AG10803 (cell line): Measurements from ENCODE around the gene NRIP1.
A peak's percentile ranks its signal among the peaks of the same experiment; 100 is the strongest.

ENCODE experiments used
- DNase-seq: peaks from one replicate; pipeline ENCODE4 v3.0.0; 2010; ENCODE audit warnings: low read depth
- H3K4me3 ChIP-seq: 2 replicates; pipeline ENCODE4 v1.5.1; 2011; ENCODE audit warnings: mild to moderate bottlenecking, low read length, control low read depth
- TF ChIP-seq, protein P1 (sequence below): conservative IDR thresholded peaks from 2 replicates; pipeline ENCODE4 v1.5.1; 2011; ENCODE audit warnings: mild to moderate bottlenecking, low read length, control low read depth, inconsistent platforms

NRIP1 gene

DNA sequence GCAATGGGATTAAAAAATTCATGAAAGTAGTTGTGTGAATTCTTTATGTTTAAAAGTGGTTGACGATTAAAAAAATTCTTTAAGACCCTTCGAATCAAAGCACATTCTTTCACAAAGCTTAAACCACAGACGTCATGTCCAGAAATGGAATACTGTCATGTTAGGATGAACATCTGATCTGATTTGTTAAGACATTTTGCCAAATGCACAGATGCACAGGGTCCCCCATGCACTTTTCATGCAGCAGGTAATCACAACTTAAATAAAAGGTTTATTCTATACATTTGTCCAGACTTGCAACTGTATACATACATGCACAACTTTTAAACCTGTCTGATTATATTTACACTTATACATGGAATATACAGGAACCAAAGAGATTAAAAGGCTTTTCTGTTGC is 103.3 kb downstream of the NRIP1 start:
- H3K4me3 ChIP-seq: no peak overlapping the region
- TF ChIP-seq, protein P1, sequence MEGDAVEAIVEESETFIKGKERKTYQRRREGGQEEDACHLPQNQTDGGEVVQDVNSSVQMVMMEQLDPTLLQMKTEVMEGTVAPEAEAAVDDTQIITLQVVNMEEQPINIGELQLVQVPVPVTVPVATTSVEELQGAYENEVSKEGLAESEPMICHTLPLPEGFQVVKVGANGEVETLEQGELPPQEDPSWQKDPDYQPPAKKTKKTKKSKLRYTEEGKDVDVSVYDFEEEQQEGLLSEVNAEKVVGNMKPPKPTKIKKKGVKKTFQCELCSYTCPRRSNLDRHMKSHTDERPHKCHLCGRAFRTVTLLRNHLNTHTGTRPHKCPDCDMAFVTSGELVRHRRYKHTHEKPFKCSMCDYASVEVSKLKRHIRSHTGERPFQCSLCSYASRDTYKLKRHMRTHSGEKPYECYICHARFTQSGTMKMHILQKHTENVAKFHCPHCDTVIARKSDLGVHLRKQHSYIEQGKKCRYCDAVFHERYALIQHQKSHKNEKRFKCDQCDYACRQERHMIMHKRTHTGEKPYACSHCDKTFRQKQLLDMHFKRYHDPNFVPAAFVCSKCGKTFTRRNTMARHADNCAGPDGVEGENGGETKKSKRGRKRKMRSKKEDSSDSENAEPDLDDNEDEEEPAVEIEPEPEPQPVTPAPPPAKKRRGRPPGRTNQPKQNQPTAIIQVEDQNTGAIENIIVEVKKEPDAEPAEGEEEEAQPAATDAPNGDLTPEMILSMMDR: no peak

DNA sequence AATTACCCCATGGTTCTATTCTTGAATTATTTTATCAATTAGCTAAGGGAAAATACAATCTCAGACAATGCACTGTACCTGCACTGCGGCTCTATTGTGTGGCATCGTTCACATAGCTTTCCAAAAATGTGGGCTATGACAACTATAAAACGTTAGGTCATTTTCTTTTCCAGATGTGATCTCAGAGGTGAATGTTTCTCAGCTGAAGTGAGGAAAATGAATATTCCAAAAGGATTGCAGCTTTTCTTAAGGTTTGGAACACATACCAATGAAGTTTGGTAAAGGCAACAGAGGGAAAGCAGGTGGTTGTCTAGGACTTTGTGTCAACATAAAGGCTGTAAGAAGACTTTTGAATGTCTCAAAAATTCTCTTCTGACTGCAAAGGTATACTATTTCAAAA is 105.5 kb downstream of the NRIP1 start:
- H3K4me3 ChIP-seq: no peak overlapping the region
- peak; percentile 44 for DNase-seq
- TF ChIP-seq, protein P1: no peak

More for the DNA sequence above, 103.3 kb downstream of the NRIP1 start:
- DNase-seq: no peak

DNA sequence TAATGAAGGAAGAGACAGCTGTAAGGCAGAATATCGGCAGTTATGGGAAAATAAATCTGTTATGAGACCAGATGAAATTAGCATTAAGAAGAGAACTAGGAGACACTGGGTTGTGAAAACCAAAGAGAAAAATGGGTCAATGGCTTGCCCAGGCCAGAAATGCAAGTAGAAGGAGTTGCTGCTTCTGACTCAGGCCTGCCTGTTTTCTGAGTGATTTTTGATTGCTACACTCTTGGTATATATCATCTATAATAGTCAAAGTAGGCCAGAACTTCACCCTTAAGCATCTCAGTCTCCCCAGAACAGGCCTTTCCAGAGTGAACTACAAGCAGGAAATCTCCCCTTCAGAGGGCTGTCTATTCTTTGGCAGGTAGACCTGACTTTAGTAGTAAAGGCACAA is 107.0 kb downstream of the NRIP1 start:
- TF ChIP-seq, protein P1: no peak
- H3K4me3 ChIP-seq: no peak overlapping the region
- DNase-seq: peak; percentile 12

DNA sequence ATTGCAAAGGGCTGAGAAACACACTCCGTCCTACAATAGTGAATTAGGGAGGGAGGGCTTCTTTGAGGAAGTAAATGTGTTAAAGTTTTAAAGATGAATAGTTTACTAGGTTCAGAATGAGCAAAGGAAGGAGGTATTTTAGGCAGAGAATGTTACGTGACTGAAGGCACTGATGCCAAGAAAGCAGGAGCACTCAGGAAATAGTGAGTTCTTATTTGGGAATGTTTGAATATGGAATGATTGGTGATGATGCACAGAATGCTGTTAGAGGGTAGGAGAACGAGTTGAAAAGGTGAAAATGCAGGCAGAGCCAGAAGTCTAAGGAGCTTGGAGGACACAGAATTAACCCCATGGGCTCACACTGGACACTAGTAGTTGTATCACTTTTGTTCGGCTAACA is 108.0 kb downstream of the NRIP1 start:
- DNase-seq: peak; percentile 70
- TF ChIP-seq, protein P1: no peak

DNA sequence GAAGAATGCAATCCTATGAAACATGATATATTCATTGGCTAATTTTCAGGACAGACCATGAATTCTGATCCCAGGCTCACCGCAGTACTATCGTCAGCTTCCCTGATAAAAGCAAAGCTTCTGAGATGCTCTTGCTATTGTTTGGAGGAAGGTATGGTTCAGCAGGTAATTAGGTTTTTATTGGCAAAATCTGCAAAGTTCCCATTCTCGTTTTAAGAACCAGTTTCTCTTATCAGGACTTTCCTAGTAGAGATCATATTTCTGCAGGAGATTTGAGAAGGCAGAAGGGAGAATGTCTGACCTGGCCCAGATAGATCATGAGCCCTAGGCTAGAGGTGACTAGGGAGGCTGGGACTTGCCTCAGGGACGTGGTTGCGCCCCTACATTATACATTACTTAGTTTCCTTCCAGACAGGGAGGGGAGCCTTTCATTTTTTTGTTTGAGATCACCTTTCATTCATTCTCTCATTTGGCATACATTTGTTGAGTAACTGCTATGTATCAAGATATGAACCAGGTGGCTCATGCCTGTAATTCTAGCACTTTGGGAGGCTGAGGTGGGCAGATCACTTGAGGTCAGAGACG is 108.8 kb downstream of the NRIP1 start:
- no peak for DNase-seq
- H3K4me3 ChIP-seq: no peak overlapping the region
- TF ChIP-seq, protein P1: no peak

More for the DNA sequence above, 108.0 kb downstream of the NRIP1 start:
- no peak overlapping the region for H3K4me3 ChIP-seq

DNA sequence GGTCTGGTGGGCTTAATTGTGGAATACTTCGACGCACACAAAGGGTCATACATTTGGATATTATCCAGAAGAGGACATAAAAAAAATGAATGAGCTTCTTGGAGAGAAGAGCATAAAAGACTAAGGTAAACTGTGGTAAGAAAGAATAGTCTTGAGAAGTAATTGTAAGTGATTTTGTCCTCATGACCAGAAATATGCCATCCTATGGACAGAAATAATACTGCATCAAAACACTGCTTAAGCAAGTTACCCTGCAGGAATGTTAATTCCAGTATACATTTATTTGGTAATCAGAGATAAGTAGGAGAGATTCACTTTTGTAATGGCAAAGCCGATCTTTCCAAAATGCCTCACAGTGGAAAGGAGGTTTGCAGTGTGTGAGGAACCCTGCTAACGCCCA is 111.9 kb downstream of the NRIP1 start:
- DNase-seq: no peak
- H3K4me3 ChIP-seq: no peak overlapping the region
- TF ChIP-seq, protein P1: no peak

DNA sequence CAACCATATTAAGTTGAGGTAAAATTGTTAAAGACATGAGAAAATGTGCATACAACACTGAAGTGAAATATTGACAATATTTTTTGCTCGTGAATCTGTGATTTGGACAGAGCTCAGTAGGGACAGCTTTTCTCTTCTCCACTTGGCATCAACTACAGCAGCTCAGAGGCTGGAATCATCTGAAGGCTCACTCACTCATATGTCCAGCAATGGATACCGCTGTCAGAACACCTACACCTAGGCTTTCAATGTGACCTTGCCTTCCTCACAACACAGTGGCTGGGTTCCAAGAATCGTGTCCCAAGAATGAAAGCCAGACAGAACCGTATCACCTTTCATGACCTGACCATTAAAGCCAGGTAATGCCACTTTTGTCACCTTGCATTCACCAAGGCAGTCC is 115.2 kb downstream of the NRIP1 start:
- no peak for DNase-seq
- no peak overlapping the region for H3K4me3 ChIP-seq
- TF ChIP-seq, protein P1: no peak
